Nasal cavity respiratory epithelium epithelial cell of viscerocranial mucosa (primary cell): ENCODE results near the gene SLC46A2. TPM values are rescaled to one million over a fixed set of nuclear protein-coding genes. Genes with fewer than 3 reads are reported as not detected.

Source experiments
- total RNA-seq: library from RNA; depleted of rRNA; stranded (reverse); fragments of >200 nt; gene quantifications from 2 replicates; pipeline ENCODE4 v1.2.3, GENCODE V29; 2014

The SLC46A2 gene
- not detected in 2 replicates for total RNA-seq

GRCh38 chr9:112890106-112891081 is at the start of gene SLC46A2:
SLC46A2 (minus strand) TSS chr9:112890876; CDS start chr9:112890681, 195 bp downstream.

Other genes starting within 250 kb of the SLC46A2 start
- gene INIP, start 172.8 kb downstream of the SLC46A2 start, total RNA-seq = 20.2 and 24.1 TPM in 2 replicates
- 13.3 and 16.4 TPM in 2 replicates for gene SNX30, start 140.1 kb downstream of the SLC46A2 start, total RNA-seq
- 1.4 and 3.2 TPM in 2 replicates for gene ZNF883, start 121.3 kb upstream of the SLC46A2 start, total RNA-seq
- 0.68 and 1.8 TPM in 2 replicates for gene ZFP37, start 165.8 kb upstream of the SLC46A2 start, total RNA-seq